Mesodermal cell (in vitro differentiated cells): Measurements from ENCODE around the gene RANBP6.

ENCODE experiments used
- H3K27ac ChIP-seq: 2 replicates; pipeline ENCODE4 v1.7.0; 2013; ENCODE audit warnings: mild to moderate bottlenecking, low read depth, low read length, moderate library complexity; ENCODE audit not compliant: severe bottlenecking
- H3K36me3 ChIP-seq: 2 replicates; pipeline ENCODE4 v1.7.1; 2013; ENCODE audit warnings: mild to moderate bottlenecking, low read length, moderate library complexity; ENCODE audit not compliant: control insufficient read depth, insufficient read depth
- H3K4me1 ChIP-seq: one replicate; pipeline ENCODE4 v1.7.1; 2013; ENCODE audit warnings: mild to moderate bottlenecking, low read length; ENCODE audit not compliant: insufficient read depth, control insufficient read depth, poor library complexity, severe bottlenecking
- H3K4me3 ChIP-seq: 2 replicates; pipeline ENCODE4 v1.7.0; 2013; ENCODE audit warnings: low read length, control low read depth, mild to moderate bottlenecking; ENCODE audit not compliant: insufficient read depth, poor library complexity, severe bottlenecking; ENCODE audit errors: extremely low read depth
- H3K9me3 ChIP-seq: 2 replicates; pipeline ENCODE4 v1.7.1; 2013; ENCODE audit warnings: mild to moderate bottlenecking, low read length, moderate library complexity; ENCODE audit not compliant: control insufficient read depth
- WGBS, 2 experiments: methylation state at CpG; one replicate each; pipeline ENCODE4 v1.1.5; 2013; ENCODE audit warnings: missing lambda C conversion rate in 2 of 2; ENCODE audit not compliant: insufficient coverage in 2 of 2; 5-methylcytosine and 5-hydroxymethylcytosine counted together

Gene RANBP6

GRCh38 chr9:6007058-6007769 lies 8.2 kb downstream of the RANBP6 start:
- Histone ChIP-seq H3K36me3 (peaks cover 7% of the 10 kb centered on the region), H3K4me3 (peak overlapping the region; percentile 82), H3K27ac (peak overlapping the region; percentile 91), H3K9me3 (no peaks in the 10 kb centered on the region), H3K4me1 (no peaks in the 10 kb centered on the region)
- 0% methylated on average over 43 to 51 of the region's 59 CpGs for WGBS, 2 experiments

GRCh38 chr9:6006749-6007057 lies 8.7 kb downstream of the RANBP6 start:
- H3K4me1 ChIP-seq, result no peaks in the 10 kb centered on the region
- peaks cover 2% of the 10 kb centered on the region for H3K36me3 ChIP-seq
- peak overlapping the region; percentile 91 for H3K27ac ChIP-seq
- no peaks in the 10 kb centered on the region for H3K9me3 ChIP-seq
- 0 to 6% methylated on average over 3 to 10 of the region's 13 CpGs for WGBS, 2 experiments
- peak overlapping the region; percentile 82 for H3K4me3 ChIP-seq

- Histone ChIP-seq H3K4me3 (no peak overlapping the region), H3K36me3 (no peaks in the 10 kb centered on the region), H3K9me3 (no peaks in the 10 kb centered on the region), H3K27ac (no peak overlapping the region), H3K4me1 (no peaks in the 10 kb centered on the region)
- 90 to 97% methylated on average over 2 of the region's 2 CpGs for WGBS, 2 experiments
Measured at GRCh38 chr9:6000955-6001354, 14.5 kb downstream of the RANBP6 start.

GRCh38 chr9:5999443-6000101 lies 15.9 kb downstream of the RANBP6 start:
- Histone ChIP-seq H3K9me3 (no peaks in the 10 kb centered on the region), H3K4me1 (no peaks in the 10 kb centered on the region), H3K4me3 (no peak overlapping the region), H3K36me3 (no peaks in the 10 kb centered on the region), H3K27ac (no peak overlapping the region)
- 93 to 96% methylated on average over 2 of the region's 2 CpGs for WGBS, 2 experiments

GRCh38 chr9:5994493-5994892 lies 20.9 kb downstream of the RANBP6 start:
- no peaks in the 10 kb centered on the region for H3K4me1 ChIP-seq
- H3K4me3 ChIP-seq, result no peak overlapping the region
- 77 to 80% methylated on average over 1 of the region's 1 CpG for WGBS, 2 experiments
- no peak overlapping the region for H3K27ac ChIP-seq
- H3K9me3 ChIP-seq, result no peaks in the 10 kb centered on the region
- H3K36me3 ChIP-seq, result no peaks in the 10 kb centered on the region

GRCh38 chr9:5988265-5988664 lies 27.2 kb downstream of the RANBP6 start:
- H3K9me3 ChIP-seq, result no peaks in the 10 kb centered on the region
- no peak overlapping the region for H3K27ac ChIP-seq
- H3K36me3 ChIP-seq, result no peaks in the 10 kb centered on the region
- H3K4me1 ChIP-seq, result no peaks in the 10 kb centered on the region
- H3K4me3 ChIP-seq, result no peak overlapping the region
- WGBS, 2 experiments, result 96 to 97% methylated on average over 5 of the region's 5 CpGs

- Histone ChIP-seq H3K27ac (no peak overlapping the region), H3K4me1 (no peaks in the 10 kb centered on the region), H3K9me3 (no peaks in the 10 kb centered on the region), H3K4me3 (no peak overlapping the region), H3K36me3 (peaks cover 3% of the 10 kb centered on the region)
- WGBS, 2 experiments, result 80% methylated on average over 1 of the region's 2 CpGs; no CpG with 5 or more reads in 1 of the 2 experiments
Measured at GRCh38 chr9:5983042-5983441, 32.4 kb downstream of the RANBP6 start.

GRCh38 chr9:5982317-5982716 lies 33.1 kb downstream of the RANBP6 start:
- H3K27ac ChIP-seq, result no peak overlapping the region
- no peaks in the 10 kb centered on the region for H3K4me1 ChIP-seq
- no peaks in the 10 kb centered on the region for H3K9me3 ChIP-seq
- H3K4me3 ChIP-seq, result no peak overlapping the region
- H3K36me3 ChIP-seq, result peaks cover 3% of the 10 kb centered on the region
- WGBS, 2 experiments, result 77 to 88% methylated on average over 1 to 2 of the region's 2 CpGs

GRCh38 chr9:5978523-5978922 lies 36.9 kb downstream of the RANBP6 start:
- 100% methylated on average over 1 of the region's 1 CpG; no CpG with 5 or more reads in 1 of the 2 experiments for WGBS, 2 experiments
- no peaks in the 10 kb centered on the region for H3K9me3 ChIP-seq
- peaks cover 15% of the 10 kb centered on the region for H3K36me3 ChIP-seq
- no peaks in the 10 kb centered on the region for H3K4me1 ChIP-seq
- no peak overlapping the region for H3K27ac ChIP-seq
- no peak overlapping the region for H3K4me3 ChIP-seq

GRCh38 chr9:5976674-5977397 lies 38.6 kb downstream of the RANBP6 start:
- Histone ChIP-seq H3K36me3 (peaks cover 16% of the 10 kb centered on the region), H3K4me3 (no peak overlapping the region), H3K27ac (no peak overlapping the region), H3K4me1 (no peaks in the 10 kb centered on the region), H3K9me3 (no peaks in the 10 kb centered on the region)
- WGBS, 2 experiments, result 89 to 100% methylated on average over 1 of the region's 2 CpGs

- Histone ChIP-seq H3K36me3 (peaks cover 29% of the 10 kb centered on the region), H3K4me3 (no peak overlapping the region), H3K4me1 (no peaks in the 10 kb centered on the region), H3K9me3 (no peaks in the 10 kb centered on the region), H3K27ac (no peak overlapping the region)
Measured at GRCh38 chr9:5971740-5972139, 43.7 kb downstream of the RANBP6 start.
